Fibroblast of lung (primary cell): Measurements from ENCODE around the gene ASTL. TPM values are rescaled to one million over a fixed set of nuclear protein-coding genes. Genes with fewer than 3 reads are reported as not detected.

Experiments used
- DNase-seq, 2 donors: peaks; one replicate each; pipeline versions ENCODE4 v3.0.0 to v3.0.0-alpha.2; 2010; ENCODE audit warnings: low read depth in 2 of 2
- H2AFZ ChIP-seq: 2 replicates; pipeline ENCODE4 v1.5.1; 2012; ENCODE audit warnings: low read length, control low read depth, inconsistent platforms
- H3K27ac ChIP-seq: 2 replicates; pipeline ENCODE4 v1.5.1; 2011; ENCODE audit warnings: low read length, control low read depth; ENCODE audit not compliant: insufficient read depth
- H3K27me3 ChIP-seq: 2 replicates; pipeline ENCODE4 v1.5.1; 2011; ENCODE audit warnings: mild to moderate bottlenecking, low read length; ENCODE audit not compliant: control insufficient read depth, insufficient read depth
- H3K36me3 ChIP-seq: 2 replicates; pipeline ENCODE4 v1.5.1; 2011; ENCODE audit warnings: low read length; ENCODE audit not compliant: control insufficient read depth, insufficient read depth
- H3K4me1 ChIP-seq: 2 replicates; pipeline ENCODE4 v1.5.1; 2011; ENCODE audit warnings: low read length; ENCODE audit not compliant: control insufficient read depth, insufficient read depth; ENCODE audit errors: extremely low read depth
- H3K4me2 ChIP-seq: 2 replicates; pipeline ENCODE4 v1.5.1; 2011; ENCODE audit warnings: low read length, control low read depth; ENCODE audit not compliant: insufficient read depth; ENCODE audit errors: extremely low read depth
- H3K4me3 ChIP-seq, 4 experiments: fragments of 200-600 bp in 1 of 4; sonication (generic) in 1 of 4; replicated peaks in 1 of 4; 2 replicates each; pipeline ENCODE4 v1.5.1; 2011 to 2016; ENCODE audit warnings: low read length in 4 of 4, low read depth in 3 of 4, mild to moderate bottlenecking in 3 of 4, control low read depth in 2 of 4, inconsistent platforms in 1 of 4, mixed read lengths in 1 of 4; ENCODE audit not compliant: insufficient read depth in 1 of 4; ENCODE audit errors: control extremely low read depth in 1 of 4
- H3K79me2 ChIP-seq: 2 replicates; pipeline ENCODE4 v1.5.1; 2012; ENCODE audit warnings: mild to moderate bottlenecking, low read length, inconsistent platforms; ENCODE audit not compliant: control insufficient read depth, insufficient read depth
- H3K9ac ChIP-seq: 2 replicates; pipeline ENCODE4 v1.5.1; 2011; ENCODE audit warnings: mild to moderate bottlenecking, low read length, control low read depth; ENCODE audit not compliant: insufficient read depth
- H3K9me3 ChIP-seq: 2 replicates; pipeline ENCODE4 v1.5.1; 2012; ENCODE audit warnings: low read depth, low read length; ENCODE audit not compliant: control insufficient read depth, insufficient read depth
- H4K20me1 ChIP-seq: 2 replicates; pipeline ENCODE4 v1.5.1; 2011; ENCODE audit warnings: low read length; ENCODE audit not compliant: control insufficient read depth, insufficient read depth; ENCODE audit errors: extremely low read depth
- CTCF ChIP-seq, 2 donors: IDR thresholded peaks in 1 of 2; conservative IDR thresholded peaks in 1 of 2; 1 replicate in 1 of 2; 2 replicates in 1 of 2; pipeline ENCODE4 v1.5.1; 2011 to 2012; ENCODE audit warnings: low read length in 2 of 2, control low read depth in 1 of 2, inconsistent platforms in 1 of 2, low read depth in 1 of 2, mild to moderate bottlenecking in 1 of 2
- EZH2 ChIP-seq: IDR thresholded peaks from 2 replicates; pipeline ENCODE4 v1.5.1; 2012; ENCODE audit warnings: low read length, control low read depth, mild to moderate bottlenecking; ENCODE audit errors: missing control alignments
- polyA plus RNA-seq, 2 donors: library from polyadenylated mRNA; depleted of rRNA in 1 of 2; stranded (reverse) in 1 of 2; unstranded in 1 of 2; fragments of >200 nt; gene quantifications; 2 replicates each; pipeline ENCODE4 v1.2.1, GENCODE V29; 2011 to 2012; ENCODE audit warnings: missing spikeins in 1 of 2
- total RNA-seq: library from RNA; depleted of rRNA; stranded (reverse); fragments of >200 nt; gene quantifications from 2 replicates; pipeline ENCODE4 v1.2.1, GENCODE V29; 2014

The ASTL gene
- total and polyA plus RNA-seq, 2 donors (not counting 1 experiment from before 2014, with no cell fraction given) = not detected

GRCh38 chr2:96120091-96120720 is 18.1 kb downstream of the ASTL start:
- no peaks in the 10 kb centered on the region for H3K36me3 ChIP-seq
- no peaks in the 10 kb centered on the region for H3K79me2 ChIP-seq
- no peak overlapping the region for H3K4me3 ChIP-seq
- H3K4me2 ChIP-seq = no peak overlapping the region
- no peak for TF ChIP-seq EZH2
- no peak for TF ChIP-seq CTCF (conservative IDR thresholded peaks at IDR 0.05 in 1 of 2, IDR thresholded peaks at IDR 0.05 in 1 of 2; ENCODE audit: low read depth in 1 of 2, low read length in 2 of 2)
- H2AFZ ChIP-seq = no peak overlapping the region
- peaks cover 35% of the 10 kb centered on the region for H3K27me3 ChIP-seq
- no peak for DNase-seq
- H3K27ac ChIP-seq = no peak overlapping the region
- no peak overlapping the region for H3K9ac ChIP-seq
- no peaks in the 10 kb centered on the region for H4K20me1 ChIP-seq
- H3K4me1 ChIP-seq = no peaks in the 10 kb centered on the region
- H3K9me3 ChIP-seq = no peaks in the 10 kb centered on the region

DNA sequence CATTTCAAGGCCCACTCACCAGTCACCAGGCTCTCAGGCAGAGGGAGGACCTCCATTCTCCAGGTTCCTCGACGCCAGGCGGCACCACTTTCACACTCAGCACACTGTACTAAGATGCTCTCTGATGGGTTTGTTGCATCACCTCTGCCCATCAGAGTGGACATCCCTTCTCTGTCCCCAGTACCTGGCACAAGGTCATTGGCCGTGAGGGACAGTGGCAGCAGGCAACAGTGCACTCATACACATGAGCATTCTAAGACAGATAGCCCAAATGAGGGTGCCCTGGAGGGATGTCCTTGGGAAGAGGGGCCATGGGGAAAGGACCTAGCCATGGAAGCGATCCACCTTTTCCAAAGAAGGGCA is 18.9 kb downstream of the ASTL start:
- H3K36me3 ChIP-seq = no peaks in the 10 kb centered on the region
- DNase-seq = no peak
- H3K4me1 ChIP-seq = no peaks in the 10 kb centered on the region
- H3K79me2 ChIP-seq = no peaks in the 10 kb centered on the region
- H3K4me3 ChIP-seq = no peak overlapping the region
- no peak for TF ChIP-seq EZH2
- no peak for TF ChIP-seq CTCF (conservative IDR thresholded peaks at IDR 0.05 in 1 of 2, IDR thresholded peaks at IDR 0.05 in 1 of 2; ENCODE audit: low read depth in 1 of 2, low read length in 2 of 2)
- peaks cover 41% of the 10 kb centered on the region for H3K27me3 ChIP-seq
- H3K4me2 ChIP-seq = no peak overlapping the region
- H4K20me1 ChIP-seq = no peaks in the 10 kb centered on the region
- no peaks in the 10 kb centered on the region for H3K9me3 ChIP-seq
- H3K27ac ChIP-seq = no peak overlapping the region
- no peak overlapping the region for H3K9ac ChIP-seq
- H2AFZ ChIP-seq = no peak overlapping the region

- no peak overlapping the region for H3K4me2 ChIP-seq
- no peak for TF ChIP-seq CTCF (conservative IDR thresholded peaks at IDR 0.05 in 1 of 2, IDR thresholded peaks at IDR 0.05 in 1 of 2; ENCODE audit: low read depth in 1 of 2, low read length in 2 of 2)
- TF ChIP-seq EZH2 = no peak
- no peaks in the 10 kb centered on the region for H3K36me3 ChIP-seq
- no peak overlapping the region for H3K9ac ChIP-seq
- H4K20me1 ChIP-seq = no peaks in the 10 kb centered on the region
- no peak overlapping the region for H3K27ac ChIP-seq
- no peak overlapping the region for H2AFZ ChIP-seq
- DNase-seq = no peak
- H3K4me3 ChIP-seq = no peak overlapping the region
- no peaks in the 10 kb centered on the region for H3K79me2 ChIP-seq
- H3K4me1 ChIP-seq = no peaks in the 10 kb centered on the region
- H3K27me3 ChIP-seq = peaks cover 41% of the 10 kb centered on the region
- no peaks in the 10 kb centered on the region for H3K9me3 ChIP-seq
Measured at GRCh38 chr2:96118698-96119388, 19.5 kb downstream of the ASTL start.
